Type B pancreatic cell (in vitro differentiated cells): ENCODE results near the gene RGCC. TPM values are rescaled to one million over a fixed set of nuclear protein-coding genes. Genes with fewer than 3 reads are reported as not detected.
A peak's percentile ranks its signal among the peaks of the same experiment; 100 is the strongest.

Source experiments
- DNase-seq: peaks from one replicate; pipeline ENCODE4 v3.0.0; 2021; ENCODE audit warnings: mixed read lengths; ENCODE audit not compliant: unreplicated experiment; ENCODE audit errors: extremely low spot score
- H3K27ac Mint-ChIP-seq: 2 replicates; pipeline ENCODE4 v1.8.0; 2021; ENCODE audit warnings: mild to moderate bottlenecking, mixed read lengths
- H3K27me3 Mint-ChIP-seq: 2 replicates; pipeline ENCODE4 v1.8.0; 2021; ENCODE audit warnings: mixed read lengths
- H3K36me3 Mint-ChIP-seq: 2 replicates; pipeline ENCODE4 v1.8.0; 2021; ENCODE audit warnings: mixed read lengths
- H3K4me1 Mint-ChIP-seq: one replicate; pipeline ENCODE4 v1.8.0; 2021; ENCODE audit warnings: mixed read lengths; ENCODE audit not compliant: unreplicated experiment
- H3K4me3 Mint-ChIP-seq: 2 replicates; pipeline ENCODE4 v1.8.0; 2021; ENCODE audit warnings: mild to moderate bottlenecking, mixed read lengths
- H3K9me3 Mint-ChIP-seq: 2 replicates; pipeline ENCODE4 v1.8.0; 2021; ENCODE audit warnings: mixed read lengths
- total RNA-seq: library from RNA; stranded (reverse); gene quantifications from 2 replicates; pipeline ENCODE4 v1.2.1, GENCODE V29; 2021; ENCODE audit warnings: low replicate concordance
- TF ChIP-seq, protein P1 (sequence below): fragments of 200-600 bp; sonication (generic); conservative IDR thresholded peaks from 2 replicates; pipeline ENCODE4 v1.5.0; 2021; ENCODE audit warnings: antibody characterized with exemption, mild to moderate bottlenecking

The RGCC gene
- total RNA-seq, 1 donor from 2014 or later: 2.7 TPM

DNA sequence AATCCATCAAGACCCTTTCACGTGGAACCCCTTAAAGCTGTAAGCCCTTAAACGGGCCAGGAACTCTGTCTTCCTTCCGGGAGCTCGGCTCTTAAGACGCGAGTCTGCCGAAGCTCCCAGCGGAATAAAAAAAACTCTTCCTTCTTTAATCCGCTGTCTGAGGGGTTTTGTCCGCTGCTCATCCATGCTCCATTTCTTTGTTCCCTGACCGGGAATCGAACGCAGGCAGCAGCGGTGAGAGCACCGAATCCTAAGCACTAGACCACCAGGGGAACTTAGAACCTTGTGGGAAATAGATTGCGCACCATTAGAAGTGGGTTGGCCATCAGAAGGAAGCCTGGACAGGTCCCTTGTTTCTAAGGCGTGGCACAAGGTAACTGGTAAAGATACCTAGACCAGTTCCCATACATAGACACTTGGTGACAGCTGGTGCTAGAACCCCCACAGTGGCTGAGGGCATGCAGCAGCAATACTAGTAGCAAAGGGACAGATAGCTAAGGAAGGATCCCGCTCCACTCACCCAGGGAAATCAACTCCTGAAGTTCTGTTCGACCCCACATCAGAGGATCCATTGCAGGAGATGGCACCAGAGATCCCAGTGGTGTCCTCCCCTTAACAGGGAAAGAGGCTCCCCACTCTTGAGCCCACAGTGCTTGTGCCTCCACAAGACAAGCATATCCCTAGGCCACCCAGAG, 1.5 kb upstream of the RGCC start:
- H3K4me1 Mint-ChIP-seq: no peaks in the 10 kb centered on the region
- H3K27ac Mint-ChIP-seq: peak overlapping the region; percentile 74
- TF ChIP-seq, protein P1, sequence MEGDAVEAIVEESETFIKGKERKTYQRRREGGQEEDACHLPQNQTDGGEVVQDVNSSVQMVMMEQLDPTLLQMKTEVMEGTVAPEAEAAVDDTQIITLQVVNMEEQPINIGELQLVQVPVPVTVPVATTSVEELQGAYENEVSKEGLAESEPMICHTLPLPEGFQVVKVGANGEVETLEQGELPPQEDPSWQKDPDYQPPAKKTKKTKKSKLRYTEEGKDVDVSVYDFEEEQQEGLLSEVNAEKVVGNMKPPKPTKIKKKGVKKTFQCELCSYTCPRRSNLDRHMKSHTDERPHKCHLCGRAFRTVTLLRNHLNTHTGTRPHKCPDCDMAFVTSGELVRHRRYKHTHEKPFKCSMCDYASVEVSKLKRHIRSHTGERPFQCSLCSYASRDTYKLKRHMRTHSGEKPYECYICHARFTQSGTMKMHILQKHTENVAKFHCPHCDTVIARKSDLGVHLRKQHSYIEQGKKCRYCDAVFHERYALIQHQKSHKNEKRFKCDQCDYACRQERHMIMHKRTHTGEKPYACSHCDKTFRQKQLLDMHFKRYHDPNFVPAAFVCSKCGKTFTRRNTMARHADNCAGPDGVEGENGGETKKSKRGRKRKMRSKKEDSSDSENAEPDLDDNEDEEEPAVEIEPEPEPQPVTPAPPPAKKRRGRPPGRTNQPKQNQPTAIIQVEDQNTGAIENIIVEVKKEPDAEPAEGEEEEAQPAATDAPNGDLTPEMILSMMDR: no peak
- peaks cover 68% of the 10 kb centered on the region for H3K27me3 Mint-ChIP-seq
- peak overlapping the region; percentile 85 for H3K4me3 Mint-ChIP-seq
- DNase-seq: no peak
- H3K36me3 Mint-ChIP-seq: no peaks in the 10 kb centered on the region
- H3K9me3 Mint-ChIP-seq: peaks cover 3% of the 10 kb centered on the region

DNA sequence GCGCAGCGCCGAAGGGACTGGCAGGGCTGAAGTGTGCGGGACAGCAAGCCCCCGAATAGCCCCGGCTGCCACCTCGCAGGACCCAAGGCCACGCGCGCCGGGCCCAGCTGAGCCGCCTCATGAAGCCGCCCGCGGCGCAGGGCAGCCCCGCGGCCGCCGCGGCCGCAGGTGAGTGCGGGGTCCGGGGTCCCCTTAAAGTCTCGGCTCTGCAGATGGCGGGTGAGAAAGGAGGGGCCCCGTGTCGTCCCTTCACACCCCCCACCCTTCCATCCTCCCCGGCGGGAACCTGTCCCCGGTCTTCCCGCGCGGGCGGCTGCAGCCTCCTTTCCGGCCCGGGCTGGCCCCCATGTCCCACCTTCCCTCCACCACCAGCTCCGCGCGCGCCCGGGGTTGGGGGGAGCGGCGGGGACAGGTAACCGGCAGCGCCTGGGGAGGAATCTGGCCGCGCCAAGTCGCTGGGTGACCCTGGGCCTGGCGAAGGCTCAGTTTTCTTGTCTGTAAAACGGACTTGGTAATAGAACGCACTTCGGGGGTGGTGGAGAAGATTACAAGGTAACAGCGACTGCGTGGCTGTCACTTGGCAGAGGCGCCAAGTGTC, 338 bp downstream of the RGCC start:
- peak overlapping the region; percentile 84 for H3K4me3 Mint-ChIP-seq
- H3K27me3 Mint-ChIP-seq: peaks cover 78% of the 10 kb centered on the region
- H3K27ac Mint-ChIP-seq: no peak overlapping the region
- no peak for DNase-seq
- TF ChIP-seq, protein P1: no peak
- no peaks in the 10 kb centered on the region for H3K4me1 Mint-ChIP-seq
- H3K9me3 Mint-ChIP-seq: no peaks in the 10 kb centered on the region
- no peaks in the 10 kb centered on the region for H3K36me3 Mint-ChIP-seq

DNA sequence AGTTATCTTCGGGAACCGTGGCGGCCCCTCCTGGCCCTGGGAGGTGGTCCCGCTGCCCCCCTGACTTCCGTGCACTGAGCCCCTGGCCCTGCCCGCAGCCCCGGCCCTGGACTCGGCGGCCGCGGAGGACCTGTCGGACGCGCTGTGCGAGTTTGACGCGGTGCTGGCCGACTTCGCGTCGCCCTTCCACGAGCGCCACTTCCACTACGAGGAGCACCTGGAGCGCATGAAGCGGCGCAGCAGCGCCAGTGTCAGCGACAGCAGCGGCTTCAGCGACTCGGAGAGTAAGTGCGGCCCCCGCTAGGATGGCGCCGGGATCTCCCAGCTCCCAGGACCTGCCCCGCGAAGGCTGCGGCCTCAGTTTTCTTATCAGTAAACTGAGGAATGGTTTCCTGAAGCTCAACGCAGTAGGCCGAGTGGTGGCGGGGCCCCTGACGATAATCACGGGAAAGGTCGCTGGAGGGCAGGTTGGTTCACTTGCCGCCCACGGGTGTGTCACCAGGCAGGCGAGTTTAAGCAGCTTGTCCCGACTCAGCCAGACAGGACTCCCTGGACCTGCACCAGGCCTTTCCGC, 924 bp downstream of the RGCC start:
- H3K36me3 Mint-ChIP-seq: no peaks in the 10 kb centered on the region
- no peak overlapping the region for H3K27ac Mint-ChIP-seq
- H3K9me3 Mint-ChIP-seq: no peaks in the 10 kb centered on the region
- no peaks in the 10 kb centered on the region for H3K4me1 Mint-ChIP-seq
- peak overlapping the region; percentile 84 for H3K4me3 Mint-ChIP-seq
- TF ChIP-seq, protein P1: no peak
- no peak for DNase-seq
- peaks cover 80% of the 10 kb centered on the region for H3K27me3 Mint-ChIP-seq

GRCh38 chr13:41458761-41459431, 1.5 kb downstream of the RGCC start:
- H3K4me3 Mint-ChIP-seq: peak overlapping the region; percentile 84
- no peak overlapping the region for H3K27ac Mint-ChIP-seq
- H3K9me3 Mint-ChIP-seq: no peaks in the 10 kb centered on the region
- H3K4me1 Mint-ChIP-seq: no peaks in the 10 kb centered on the region
- TF ChIP-seq, protein P1: peak; percentile 69
- no peaks in the 10 kb centered on the region for H3K36me3 Mint-ChIP-seq
- peaks cover 83% of the 10 kb centered on the region for H3K27me3 Mint-ChIP-seq
- DNase-seq: no peak

DNA sequence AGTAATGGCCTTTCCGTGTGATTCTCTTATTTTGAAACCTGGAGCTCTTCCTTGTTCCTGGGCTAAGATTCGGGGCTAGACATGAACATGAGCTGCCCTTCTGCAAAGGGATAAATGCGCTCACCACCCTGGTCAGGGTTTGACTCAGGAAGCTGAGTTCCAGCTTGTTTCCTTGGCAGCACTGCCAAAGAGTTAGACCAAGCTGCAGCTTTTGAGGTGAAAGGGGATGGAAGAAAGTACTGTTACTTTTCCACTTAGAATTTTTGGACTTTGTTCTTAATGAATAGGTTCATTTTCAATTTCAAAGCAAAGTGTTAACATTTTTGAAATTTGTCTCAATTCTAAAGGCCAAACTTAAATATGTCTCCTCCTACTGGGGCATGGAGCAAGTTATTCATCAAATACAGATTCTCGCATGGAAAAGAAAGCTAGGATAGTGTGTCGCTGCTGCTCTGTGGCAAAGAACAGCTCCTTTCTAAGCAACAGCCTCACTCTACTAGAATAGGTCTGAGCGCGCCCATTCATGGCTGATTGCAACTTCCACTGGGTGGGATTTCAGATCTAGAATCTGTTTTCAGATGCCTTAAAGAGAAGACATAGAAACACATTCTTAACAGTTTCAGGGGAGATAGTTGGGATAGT, 2.2 kb downstream of the RGCC start:
- peaks cover 79% of the 10 kb centered on the region for H3K27me3 Mint-ChIP-seq
- H3K4me3 Mint-ChIP-seq: peak overlapping the region; percentile 73
- no peaks in the 10 kb centered on the region for H3K9me3 Mint-ChIP-seq

More for the DNA sequence above, 2.2 kb downstream of the RGCC start:
- TF ChIP-seq, protein P1: no peak
- Mint-ChIP-seq H3K36me3 (no peaks in the 10 kb centered on the region), H3K27ac (no peak overlapping the region), H3K4me1 (no peaks in the 10 kb centered on the region)
- DNase-seq: no peak
